Stomach (tissue), 9 donors: Measurements from ENCODE around the gene HDHD5. TPM values are rescaled to one million over a fixed set of nuclear protein-coding genes. Genes with fewer than 3 reads are reported as not detected.

ENCODE experiments used
- DNase-seq, 2 donors: peaks; one replicate each; pipeline versions ENCODE4 v3.0.0 to v3.0.0-alpha.2; 2013 to 2019
- H3K27ac ChIP-seq, 5 donors: fragments of 200-600 bp in 4 of 5; sonication (generic) in 4 of 5; one replicate each; pipeline ENCODE4 v1.5.1; 2013 to 2019; ENCODE audit warnings: mild to moderate bottlenecking in 1 of 5, moderate library complexity in 1 of 5
- H3K27me3 ChIP-seq, 3 donors: fragments of 200-600 bp; sonication (generic); one replicate each; pipeline ENCODE4 v1.5.1; 2017 to 2019; ENCODE audit warnings: mixed run types in 1 of 3
- H3K36me3 ChIP-seq, 4 donors: fragments of 200-600 bp; sonication (generic); 1 replicate in 3 of 4; 2 replicates in 1 of 4; pipeline ENCODE4 v1.5.1; 2016 to 2019
- H3K4me1 ChIP-seq, 4 donors: fragments of 200-600 bp; sonication (generic); one replicate each; pipeline ENCODE4 v1.5.1; 2016 to 2019
- H3K4me3 ChIP-seq, 4 donors: fragments of 200-600 bp; sonication (generic) in 3 of 4; one replicate each; pipeline ENCODE4 v1.5.1; 2016 to 2019; ENCODE audit warnings: mild to moderate bottlenecking in 1 of 4
- H3K9me3 ChIP-seq, 4 donors: fragments of 200-600 bp; sonication (generic); one replicate each; pipeline ENCODE4 v1.5.1; 2016 to 2019
- EP300 ChIP-seq: sonication (generic); formaldehyde crosslinking; IDR thresholded peaks from one replicate; pipeline ENCODE4 v1.6.1; 2017; ENCODE audit warnings: antibody characterized with exemption
- POLR2A ChIP-seq, 4 donors: fragments of 450-650 bp; IDR thresholded peaks; one replicate each; pipeline ENCODE4 v1.6.1; 2016; ENCODE audit warnings: antibody characterized with exemption in 4 of 4, control low read depth in 2 of 4, mild to moderate bottlenecking in 1 of 4, moderate library complexity in 1 of 4
- POLR2AphosphoS5 ChIP-seq, 3 donors: sonication (generic); formaldehyde crosslinking; IDR thresholded peaks; one replicate each; pipeline ENCODE4 v1.6.1; 2016; ENCODE audit warnings: antibody characterized with exemption in 3 of 3
- WGBS, 5 donors: extraction: QIAGEN DNeasy Blood & Tissue Kit in 3 of 5; methylation state at CpG; one replicate each; pipeline versions ENCODE4 v1.1.5 to v1.1.7; 2013 to 2018; 5-methylcytosine and 5-hydroxymethylcytosine counted together
- intact Hi-C: fragments of 100-400 bp; cut with DNase I; formaldehyde crosslinking; loops from one replicate; pipeline ENCODE4 v1.15.1; 2023; ENCODE audit warnings: low total_unique reads
- polyA plus RNA-seq, 3 donors: library from polyadenylated mRNA; stranded (reverse); fragments of 200-250 nt; gene quantifications; one replicate each; pipeline ENCODE4 v1.2.3, GENCODE V29; 2013
- total RNA-seq, 5 donors: library from RNA; depleted of rRNA; stranded (reverse); fragments of >200 nt; gene quantifications; one replicate each; pipeline versions ENCODE4 v1.1.0 to v1.2.3, GENCODE V29; 2014 to 2016
- TF ChIP-seq, protein P1 (sequence below), 7 experiments: fragments of 450-650 bp in 4 of 7; fragments of 200-600 bp in 3 of 7; sonication (generic) in 3 of 7; IDR thresholded peaks; one replicate each; pipeline ENCODE4 v1.5.1; 2016 to 2019; ENCODE audit warnings: antibody characterized with exemption in 7 of 7, control low read depth in 2 of 7, mild to moderate bottlenecking in 1 of 7
- donor health status: healthy with polysubstance abuse.
- donor health status: Bipolar disorder and iron deficiency.
- donor health status: healthy.

HDHD5 gene
- total and polyA plus RNA-seq, 8 donors = 22.8 to 190 (median 34.0) TPM

DNA sequence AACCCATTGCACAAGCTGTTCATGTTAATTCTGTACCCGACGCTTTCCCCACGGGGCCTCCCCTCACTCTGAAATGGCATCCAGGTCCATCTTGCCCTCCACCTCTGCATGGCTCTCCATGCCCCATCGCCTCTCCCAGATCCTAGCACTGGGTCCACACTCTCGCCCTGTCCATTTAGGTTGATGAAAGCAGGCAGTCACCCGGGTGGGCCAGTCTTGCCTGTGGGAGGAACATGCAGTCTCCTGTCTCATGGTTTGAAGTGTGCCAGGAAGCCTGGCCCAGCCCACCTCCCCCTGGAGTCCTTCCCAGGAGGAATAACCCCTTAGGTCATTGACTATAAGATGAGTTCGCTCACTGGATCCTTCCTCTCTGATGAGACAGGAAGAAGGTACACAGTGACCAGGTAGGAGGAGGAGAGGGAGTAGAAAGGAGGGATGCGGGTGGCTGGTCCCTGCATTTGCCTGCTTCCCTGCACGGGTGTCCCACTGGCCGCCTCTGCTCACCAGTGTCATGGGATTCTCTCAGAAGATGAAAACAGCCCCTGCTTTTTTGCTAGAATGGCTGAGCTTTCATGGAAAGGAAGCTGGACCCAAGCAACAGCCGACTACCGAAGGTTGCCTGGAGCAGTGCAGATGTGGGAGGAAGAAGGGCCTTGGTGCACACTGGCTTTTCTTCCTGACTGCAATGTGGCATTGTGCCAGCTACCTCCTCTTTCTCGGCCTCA lies 44.7 kb downstream of the HDHD5 start:
- TF ChIP-seq POLR2AphosphoS5 (IDR thresholded peaks at IDR 0.05) (no peak), POLR2A (IDR thresholded peaks at IDR 0.05) (no peak), EP300 (no peak)
- TF ChIP-seq, protein P1, sequence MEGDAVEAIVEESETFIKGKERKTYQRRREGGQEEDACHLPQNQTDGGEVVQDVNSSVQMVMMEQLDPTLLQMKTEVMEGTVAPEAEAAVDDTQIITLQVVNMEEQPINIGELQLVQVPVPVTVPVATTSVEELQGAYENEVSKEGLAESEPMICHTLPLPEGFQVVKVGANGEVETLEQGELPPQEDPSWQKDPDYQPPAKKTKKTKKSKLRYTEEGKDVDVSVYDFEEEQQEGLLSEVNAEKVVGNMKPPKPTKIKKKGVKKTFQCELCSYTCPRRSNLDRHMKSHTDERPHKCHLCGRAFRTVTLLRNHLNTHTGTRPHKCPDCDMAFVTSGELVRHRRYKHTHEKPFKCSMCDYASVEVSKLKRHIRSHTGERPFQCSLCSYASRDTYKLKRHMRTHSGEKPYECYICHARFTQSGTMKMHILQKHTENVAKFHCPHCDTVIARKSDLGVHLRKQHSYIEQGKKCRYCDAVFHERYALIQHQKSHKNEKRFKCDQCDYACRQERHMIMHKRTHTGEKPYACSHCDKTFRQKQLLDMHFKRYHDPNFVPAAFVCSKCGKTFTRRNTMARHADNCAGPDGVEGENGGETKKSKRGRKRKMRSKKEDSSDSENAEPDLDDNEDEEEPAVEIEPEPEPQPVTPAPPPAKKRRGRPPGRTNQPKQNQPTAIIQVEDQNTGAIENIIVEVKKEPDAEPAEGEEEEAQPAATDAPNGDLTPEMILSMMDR (IDR thresholded peaks at IDR 0.05) = no peak
- Histone ChIP-seq H3K4me1 (peaks cover 0 to 31% (median 0%) of the 10 kb centered on the region in 4 donors), H3K36me3 (peaks cover 2 to 18% (median 17%) of the 10 kb centered on the region in 4 donors), H3K27ac (no peak overlapping the region), H3K9me3 (no peaks in the 10 kb centered on the region), H3K4me3 (no peak overlapping the region), H3K27me3 (peaks cover 0 to 14% (median 2%) of the 10 kb centered on the region in 3 donors)
- 71 to 85% (median 80%) methylated on average over 12 to 13 of the region's 13 CpGs for WGBS, 5 donors
- intact Hi-C loops = no loop called here
- no peak for DNase-seq

DNA sequence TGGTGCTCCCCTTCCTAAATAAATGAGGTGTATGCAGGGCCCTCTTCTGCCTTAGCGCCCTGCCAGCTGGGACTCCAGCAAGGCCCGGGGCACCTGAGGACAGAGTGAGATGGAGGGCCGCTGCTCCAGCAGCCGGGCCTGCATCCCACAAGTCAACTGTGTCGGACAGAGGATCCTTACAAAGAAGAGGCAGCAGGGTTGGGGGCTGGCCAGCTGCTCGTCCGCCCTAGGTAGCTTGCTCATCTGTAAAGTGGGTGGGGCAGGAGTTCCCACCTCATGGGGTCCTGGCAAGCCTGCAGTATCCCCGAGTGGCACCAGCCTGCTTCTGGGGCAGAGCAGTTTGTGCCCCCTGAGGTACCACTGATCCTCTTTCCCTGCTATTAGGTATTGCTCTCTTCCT lies 45.5 kb downstream of the HDHD5 start:
- H3K27ac ChIP-seq = no peak overlapping the region
- 74 to 79% (median 75%) methylated on average over 7 to 8 of the region's 8 CpGs for WGBS, 5 donors
- no peak for DNase-seq
- no peak overlapping the region for H3K4me3 ChIP-seq
- H3K9me3 ChIP-seq = no peaks in the 10 kb centered on the region
- H3K27me3 ChIP-seq = peaks cover 0 to 7% (median 0%) of the 10 kb centered on the region in 3 donors
- peaks cover 0 to 25% (median 0%) of the 10 kb centered on the region in 4 donors for H3K4me1 ChIP-seq
- intact Hi-C loops = no loop called here
- H3K36me3 ChIP-seq = peaks cover 10 to 26% (median 25%) of the 10 kb centered on the region in 4 donors
- TF ChIP-seq POLR2AphosphoS5 (IDR thresholded peaks at IDR 0.05) = no peak
- TF ChIP-seq EP300 = no peak
- no peak for TF ChIP-seq POLR2A (IDR thresholded peaks at IDR 0.05)
- TF ChIP-seq, protein P1 (IDR thresholded peaks at IDR 0.05) = no peak

DNA sequence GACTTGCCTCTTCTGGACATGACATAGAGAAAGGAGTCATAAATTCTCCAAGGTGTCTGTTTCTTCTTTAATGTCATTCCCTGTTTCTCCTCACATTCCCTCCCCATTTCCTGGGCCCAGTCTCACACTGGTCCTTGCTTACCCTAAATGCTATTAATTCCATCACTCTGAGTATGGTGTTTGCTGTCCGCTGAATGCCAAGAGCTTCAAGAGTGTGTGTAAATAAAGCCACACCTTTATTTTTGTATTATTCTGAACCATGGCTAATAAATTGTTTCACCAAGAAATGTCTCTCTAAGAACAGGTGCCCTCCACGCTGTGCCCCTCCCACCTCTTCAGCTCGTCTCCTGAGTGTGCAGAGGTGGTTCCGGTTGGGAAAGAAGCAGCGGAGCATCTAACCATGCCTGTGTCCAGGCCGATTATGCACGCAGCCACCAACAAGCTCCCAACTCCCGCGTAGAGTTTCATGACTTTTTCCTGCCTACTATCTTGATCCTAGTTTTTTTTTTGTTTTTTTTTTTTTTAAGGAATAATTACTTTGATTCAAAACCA lies 46.5 kb downstream of the HDHD5 start:
- Histone ChIP-seq H3K9me3 (no peaks in the 10 kb centered on the region), H3K4me3 (no peak overlapping the region), H3K27ac (no peak overlapping the region), H3K27me3 (no peaks in the 10 kb centered on the region), H3K4me1 (peaks cover 0 to 26% (median 0%) of the 10 kb centered on the region in 4 donors), H3K36me3 (peaks cover 17 to 36% (median 35%) of the 10 kb centered on the region in 4 donors)
- TF ChIP-seq POLR2AphosphoS5 (IDR thresholded peaks at IDR 0.05) (no peak), POLR2A (IDR thresholded peaks at IDR 0.05) (no peak), EP300 (no peak)
- TF ChIP-seq, protein P1 (IDR thresholded peaks at IDR 0.05) = no peak
- intact Hi-C loops = no loop called here
- WGBS, 5 donors = 53 to 61% (median 55%) methylated on average over 9 of the region's 9 CpGs
- DNase-seq = no peak

DNA sequence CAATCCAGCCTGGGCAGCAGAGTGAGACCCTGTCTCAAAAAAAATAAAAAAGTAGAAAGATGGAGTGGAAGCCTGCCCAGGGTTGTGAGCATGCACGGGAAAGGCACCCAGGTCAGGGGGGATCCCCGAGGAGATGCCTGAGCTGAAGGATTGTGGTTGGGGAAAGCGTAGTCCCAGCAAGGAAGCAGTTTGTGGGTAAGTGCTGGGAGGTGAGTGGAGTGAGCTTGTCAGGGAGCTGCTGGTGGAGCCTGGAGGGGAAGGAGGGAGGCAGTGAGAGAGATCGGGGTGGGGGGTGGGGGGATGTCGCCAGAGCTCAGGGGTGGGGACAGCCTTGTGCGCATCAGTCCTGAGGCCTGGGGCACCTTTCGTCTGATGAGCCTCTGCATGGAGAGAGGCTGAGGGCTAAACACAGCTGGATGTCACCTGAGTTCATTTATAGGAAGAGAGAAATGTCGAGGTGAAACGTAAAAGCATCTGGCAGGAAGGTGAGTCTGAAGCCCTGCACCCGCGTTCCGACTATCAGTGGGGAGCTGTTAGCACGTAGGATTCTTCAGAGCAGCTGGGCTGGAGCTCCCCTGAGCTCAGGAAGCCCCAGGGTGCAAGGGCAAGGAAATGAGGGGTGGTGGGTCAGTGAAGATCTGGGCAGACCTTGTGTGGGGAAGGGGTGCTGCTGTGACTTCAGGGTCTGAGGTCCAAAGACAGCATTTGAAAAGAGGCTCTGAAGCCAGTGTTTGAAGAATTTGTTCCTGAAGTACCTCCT lies 48.1 kb downstream of the HDHD5 start:
- Histone ChIP-seq H3K9me3 (no peaks in the 10 kb centered on the region), H3K27me3 (no peaks in the 10 kb centered on the region), H3K4me1 (peaks cover 0 to 28% (median 0%) of the 10 kb centered on the region in 4 donors), H3K4me3 (no peak overlapping the region), H3K36me3 (peaks cover 32 to 52% (median 51%) of the 10 kb centered on the region in 4 donors), H3K27ac (no peak overlapping the region)
- intact Hi-C loops = no loop called here
- DNase-seq = no peak
- 79 to 84% (median 80%) methylated on average over 13 of the region's 13 CpGs for WGBS, 5 donors
- TF ChIP-seq POLR2AphosphoS5 (IDR thresholded peaks at IDR 0.05) (no peak), EP300 (no peak), POLR2A (IDR thresholded peaks at IDR 0.05) (no peak)
- TF ChIP-seq, protein P1 (IDR thresholded peaks at IDR 0.05) = no peak
